Ureter (tissue), 1 donor: Measurements from ENCODE around the gene MLPH. TPM values are rescaled to one million over a fixed set of nuclear protein-coding genes. Genes with fewer than 3 reads are reported as not detected.
"Not testable (repeated sequence)": the region's sequence is repeated elsewhere in the genome, so short reads cannot be mapped to it uniquely, and the experiment has no call there.

Experiments
- DNase-seq: peaks from one replicate; pipeline ENCODE4 v3.0.0-alpha.2; 2020; ENCODE audit warnings: low spot score
- total RNA-seq: library from RNA; stranded (reverse); gene quantifications from one replicate; pipeline ENCODE4 v1.2.4, GENCODE V29; 2023
- donor health status: DM: yes; HTN: yes; CAD: no.

Gene MLPH
- total RNA-seq, 1 donor from 2014 or later = 236 TPM

DNA sequence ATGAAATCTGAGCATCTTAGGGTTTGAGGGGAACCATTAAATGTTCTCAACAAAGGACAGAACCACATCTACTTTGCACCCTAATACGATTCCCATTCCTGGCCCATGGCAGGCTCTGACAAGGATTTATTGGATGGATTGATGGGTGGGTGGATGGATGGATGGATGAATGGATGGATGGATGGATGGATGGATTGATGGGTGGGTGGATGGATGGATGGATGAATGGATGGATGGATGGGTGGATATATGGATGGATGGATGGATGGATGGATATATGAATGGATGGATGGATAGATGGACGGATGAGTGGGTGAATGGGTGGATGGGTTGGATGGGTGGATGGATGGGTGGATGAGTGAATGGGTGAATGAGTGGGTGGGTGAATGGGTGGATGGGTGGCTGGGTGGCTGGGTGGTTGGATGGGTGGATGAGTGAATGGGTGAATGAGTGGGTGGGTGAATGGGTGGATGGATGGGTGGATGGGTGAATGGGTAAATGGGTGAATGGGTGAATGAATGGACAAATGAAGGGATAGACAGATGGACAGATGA, 29.6 kb upstream of the MLPH start:
- no peak for DNase-seq

DNA sequence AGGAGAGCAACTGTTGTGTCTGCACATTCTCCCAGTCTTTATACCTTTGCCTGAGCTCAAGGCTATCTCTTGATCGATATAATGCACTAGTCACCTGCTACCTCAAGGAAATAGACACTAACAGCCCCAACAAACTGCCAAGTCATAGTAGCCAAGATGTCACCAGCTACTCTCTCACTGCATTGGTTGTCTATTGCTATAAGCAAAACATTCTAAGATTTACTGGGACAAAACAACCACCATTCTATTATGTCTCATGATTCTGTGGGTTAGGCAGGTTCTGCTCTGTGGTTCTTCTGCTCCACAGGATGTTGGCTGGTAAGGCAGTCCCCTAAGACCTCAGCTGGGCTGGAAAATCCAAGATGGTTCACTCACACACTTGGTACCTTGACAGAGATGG, 28.5 kb upstream of the MLPH start:
- DNase-seq = no peak

DNA sequence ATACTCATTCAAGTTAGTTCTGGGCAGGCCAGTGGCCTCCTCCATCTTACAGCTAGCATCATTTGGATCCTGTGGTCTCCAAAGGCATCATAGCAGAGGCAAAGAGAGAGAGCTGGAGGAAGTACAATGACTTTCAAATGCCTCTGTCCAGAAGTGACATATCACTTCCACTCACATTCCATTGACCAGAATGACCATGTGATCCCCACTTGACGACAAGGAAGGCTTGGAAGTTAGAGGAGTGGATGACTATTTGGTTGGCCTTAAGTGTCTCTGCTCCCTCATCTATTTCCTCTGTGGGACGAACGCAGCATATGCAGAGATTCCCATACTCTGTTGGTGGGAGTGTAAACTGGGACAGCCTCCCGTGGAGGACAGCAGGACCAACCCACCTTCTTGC, 27.8 kb upstream of the MLPH start:
- no peak for DNase-seq

DNA sequence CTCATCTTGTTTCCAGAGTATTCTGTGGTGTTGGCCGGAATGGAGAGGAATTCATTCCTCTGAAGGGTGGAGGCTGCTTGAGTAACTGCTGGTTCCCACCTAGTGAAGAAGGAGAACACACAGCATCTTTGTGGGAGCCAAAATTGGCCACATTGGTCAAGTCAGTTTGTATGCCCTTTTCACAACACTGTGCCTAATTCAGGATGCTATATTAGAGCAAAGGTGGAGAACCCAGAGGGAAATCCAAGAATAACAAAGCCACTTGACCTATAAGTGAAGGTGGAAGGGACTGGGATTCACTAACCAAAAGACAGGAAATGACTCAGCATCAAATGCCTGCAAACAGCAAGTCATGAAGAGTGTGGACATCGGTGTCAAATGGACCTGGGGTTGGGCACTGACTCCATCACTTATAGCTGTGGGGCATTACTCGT, 27.3 kb upstream of the MLPH start:
- DNase-seq = no peak

DNA sequence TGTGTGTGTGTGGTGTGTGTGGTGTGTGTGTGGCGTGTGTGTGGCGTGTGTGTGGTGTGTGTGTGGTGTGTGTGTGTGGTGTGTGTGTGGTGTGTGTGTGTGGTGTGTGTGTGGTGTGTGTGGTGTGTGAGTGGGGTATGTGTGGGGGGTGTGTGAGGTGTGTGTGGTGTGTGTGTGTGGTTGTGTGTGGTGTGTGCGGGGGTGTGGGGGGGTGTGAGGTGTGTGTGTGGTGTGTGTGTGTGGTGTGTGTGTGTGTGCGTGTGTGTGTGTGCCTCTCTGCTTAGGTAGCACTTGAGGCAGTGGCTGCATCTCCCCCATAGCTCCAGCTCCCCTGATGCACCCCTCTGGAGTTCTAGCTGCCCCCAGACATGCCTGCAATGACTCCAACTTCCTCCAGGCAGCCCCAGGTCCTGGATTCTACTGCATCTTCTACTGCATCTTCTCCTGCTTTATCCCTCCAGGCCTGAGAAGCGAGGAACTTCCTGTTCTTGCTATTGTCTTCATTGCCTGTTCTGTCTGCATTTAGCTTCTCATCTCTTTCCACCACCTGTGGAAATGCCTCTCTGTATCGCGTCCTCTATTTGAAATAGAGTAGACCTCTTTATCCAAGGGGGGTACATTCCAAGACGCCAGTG, 22.2 kb upstream of the MLPH start:
- no peak for DNase-seq

DNA sequence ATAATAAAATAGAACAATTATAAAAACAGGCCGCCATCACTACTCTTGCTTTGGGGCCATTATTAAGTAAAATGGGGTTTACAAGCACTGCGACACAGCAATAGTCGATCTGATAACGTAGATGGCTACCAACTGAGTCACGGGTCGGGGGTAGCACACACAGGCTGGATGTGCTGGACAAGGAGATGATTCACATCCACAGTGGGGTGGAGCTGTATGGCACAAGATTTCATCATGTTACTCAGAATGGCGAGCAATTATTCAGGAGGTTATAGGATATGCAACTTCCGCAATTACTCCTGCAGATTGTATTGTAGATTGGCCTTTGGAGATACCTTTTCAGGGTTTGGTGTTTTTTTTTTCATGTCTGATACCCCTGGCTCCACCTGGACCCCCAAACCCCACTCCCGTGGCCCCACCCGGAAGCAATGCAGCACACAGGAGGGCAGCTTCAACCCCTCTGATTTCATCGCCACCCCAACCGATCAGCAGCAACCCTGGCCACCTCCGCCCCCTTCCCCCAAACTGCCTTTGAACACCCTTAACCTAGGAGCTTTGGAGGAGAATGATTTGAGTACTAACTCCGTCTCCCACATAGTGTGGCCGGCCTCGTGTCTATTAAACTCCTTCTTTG, 21.4 kb upstream of the MLPH start:
- DNase-seq = no peak

DNA sequence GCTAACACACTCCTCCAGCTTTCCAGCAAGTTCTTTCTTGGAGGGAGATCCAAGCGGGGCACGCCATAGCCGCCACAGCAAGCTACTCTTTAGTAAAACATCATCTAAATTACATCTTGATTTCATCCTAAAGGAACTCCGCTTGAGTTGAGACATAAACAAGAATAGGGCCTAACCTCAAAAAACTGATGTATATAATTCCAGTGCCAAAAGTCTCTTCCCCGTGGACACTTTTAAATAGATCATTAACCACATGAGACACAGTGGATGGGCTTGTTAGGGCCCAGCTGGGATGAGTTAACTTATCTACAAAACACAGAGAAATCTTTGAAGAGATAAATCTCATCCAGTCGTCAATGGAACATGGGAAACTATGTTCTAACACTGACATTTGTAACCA, 20.8 kb upstream of the MLPH start:
- DNase-seq = no peak

DNA sequence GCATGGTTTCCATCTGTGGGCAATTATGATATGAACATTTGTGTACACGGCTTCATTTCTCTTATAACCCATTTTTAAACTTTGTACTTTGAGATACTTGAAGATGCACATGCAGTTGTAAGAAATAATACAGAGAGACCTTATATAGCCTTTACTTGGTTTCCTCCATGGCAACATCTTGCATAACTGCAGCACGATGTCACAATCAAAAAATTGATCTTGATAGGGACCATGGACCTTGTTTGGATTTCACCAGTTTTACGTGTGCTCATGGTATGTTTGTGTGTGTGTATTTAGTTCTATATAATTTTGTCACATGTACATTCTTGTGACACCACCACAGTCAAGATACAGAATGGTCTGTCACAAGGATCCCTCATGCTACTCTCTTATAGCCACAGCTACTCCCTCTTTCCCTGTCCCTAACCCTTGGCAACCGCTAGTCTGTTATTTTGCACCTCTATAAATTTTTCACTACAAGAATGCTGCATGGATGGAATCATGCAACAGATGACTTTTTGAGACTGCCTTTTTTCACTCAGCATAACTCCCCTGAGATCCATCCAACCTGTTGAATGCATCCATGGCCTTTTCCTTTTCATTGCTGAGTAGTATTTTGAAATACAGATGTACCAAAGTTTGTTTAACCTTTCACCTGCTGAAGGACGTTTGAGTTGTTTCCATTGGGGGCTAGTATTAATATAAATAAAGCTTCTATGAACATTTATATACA, 19.4 kb upstream of the MLPH start:
- DNase-seq = no peak

DNA sequence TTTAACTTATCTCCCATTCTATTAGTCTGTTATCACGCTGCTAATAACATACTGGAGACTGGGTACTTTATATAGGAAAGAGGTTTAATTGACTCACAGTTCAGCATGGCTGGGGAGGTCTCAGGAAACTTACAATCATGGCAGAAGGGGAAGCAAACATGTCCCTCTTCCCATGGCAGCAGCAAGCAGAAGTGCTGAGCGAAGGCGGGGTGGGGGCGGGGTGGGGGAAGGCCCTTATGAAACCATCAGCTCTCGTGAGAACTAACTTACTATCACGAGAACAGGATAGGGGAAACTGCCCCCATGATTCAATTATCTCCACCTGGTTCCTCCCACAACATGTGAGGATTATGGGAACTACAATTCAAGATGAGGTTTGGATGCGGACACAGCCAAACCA, 17.6 kb upstream of the MLPH start:
- not testable (repeated sequence) for DNase-seq

DNA sequence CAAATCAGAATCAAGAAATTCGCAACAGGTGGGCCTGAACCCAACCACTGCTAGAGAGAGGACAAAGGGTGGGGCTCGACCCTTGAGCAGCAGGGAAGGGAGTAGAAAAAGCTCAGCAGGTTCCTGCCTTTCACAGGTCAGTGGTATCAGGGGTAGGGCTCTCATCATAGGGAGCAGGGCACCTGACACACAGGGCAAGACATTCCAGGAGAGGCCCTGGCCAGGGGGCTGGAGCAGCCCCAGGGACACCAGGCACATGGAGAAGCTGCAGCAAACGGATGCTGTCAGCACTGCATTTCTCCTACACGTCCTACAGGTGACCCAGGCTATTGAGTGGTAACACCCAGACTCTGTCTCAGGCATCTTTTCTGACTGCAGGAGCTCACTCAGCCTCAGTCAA, 17.2 kb upstream of the MLPH start:
- no peak for DNase-seq

DNA sequence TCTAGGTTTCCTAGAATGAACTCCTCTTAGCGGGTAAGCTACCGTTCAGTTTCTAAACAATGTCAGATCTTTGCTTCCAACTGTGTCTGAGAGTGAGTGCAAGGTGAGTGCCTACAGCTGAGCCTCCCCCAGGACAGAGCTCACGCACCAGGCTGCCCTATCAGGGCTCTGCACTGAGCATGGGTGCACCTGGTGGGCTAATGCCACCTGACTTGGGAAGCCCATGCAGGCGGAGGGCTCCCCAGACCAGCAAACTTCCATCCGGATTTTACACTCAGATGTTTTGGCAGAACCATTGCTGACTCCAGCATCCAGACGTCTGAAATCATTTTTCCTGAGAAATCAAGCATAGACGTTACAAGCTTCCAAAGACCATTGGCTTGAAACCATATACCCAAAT, 16.1 kb upstream of the MLPH start:
- DNase-seq = no peak

DNA sequence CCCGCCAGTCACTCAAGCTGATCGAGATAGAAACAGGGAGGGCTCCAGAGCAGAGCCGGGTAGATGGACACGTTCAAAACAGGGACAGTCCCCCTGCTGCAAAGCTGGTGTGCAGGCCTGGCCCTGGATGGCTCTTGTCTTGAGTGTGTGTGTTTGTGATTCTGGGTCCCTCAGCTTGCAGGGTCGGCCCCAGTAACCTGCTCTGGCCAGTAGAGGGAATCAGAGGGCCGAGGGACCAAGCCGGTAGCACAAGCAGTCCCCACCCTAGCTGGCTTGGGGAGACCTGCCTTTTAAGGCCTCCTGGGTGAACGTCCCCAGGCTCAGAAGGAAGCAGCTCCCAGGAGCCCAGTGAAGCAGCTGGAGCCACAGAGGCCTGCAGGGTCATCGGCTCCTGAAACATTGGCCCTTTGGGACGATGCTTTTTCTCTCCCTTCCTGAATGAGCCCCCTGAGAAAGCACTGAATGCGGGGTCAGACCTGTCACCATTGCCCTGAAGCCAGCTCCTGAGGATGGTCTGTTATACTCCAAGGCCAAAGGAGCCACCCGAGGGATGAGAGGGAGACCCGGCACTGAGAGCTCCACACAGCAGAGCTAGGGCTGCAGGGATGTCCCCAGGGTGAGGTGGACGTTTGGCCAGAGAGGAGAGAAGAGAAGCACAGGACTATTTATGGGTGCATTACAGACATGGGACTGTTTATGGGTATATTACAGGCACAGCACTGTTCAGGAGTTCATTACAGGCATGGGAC, 15.4 kb upstream of the MLPH start:
- no peak for DNase-seq

DNA sequence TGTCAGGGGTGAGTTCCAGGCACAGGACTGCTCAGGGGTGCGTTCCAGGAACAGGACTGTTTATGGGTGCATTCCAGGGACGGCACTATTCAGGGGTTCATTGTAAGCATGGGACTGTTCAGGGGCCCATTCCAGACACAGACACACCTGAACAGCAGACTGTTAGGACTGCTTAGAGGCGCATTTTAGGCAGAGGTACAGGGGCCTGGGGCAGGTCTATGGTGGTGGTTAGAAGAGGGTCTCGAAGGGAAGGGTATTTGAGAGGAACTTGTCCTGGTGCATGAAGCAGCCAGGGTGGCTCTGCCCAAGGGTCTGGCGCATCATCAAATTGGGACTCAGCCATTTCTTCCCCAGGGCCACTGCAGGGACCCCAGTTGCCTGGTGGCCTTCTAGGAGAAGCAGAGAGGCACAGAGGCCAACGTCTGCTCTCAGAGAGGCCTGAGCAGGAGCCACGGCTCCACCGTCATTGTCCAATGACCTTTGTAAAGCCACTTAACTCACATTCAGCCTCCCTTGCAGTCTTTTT, 14.8 kb upstream of the MLPH start:
- no peak for DNase-seq

DNA sequence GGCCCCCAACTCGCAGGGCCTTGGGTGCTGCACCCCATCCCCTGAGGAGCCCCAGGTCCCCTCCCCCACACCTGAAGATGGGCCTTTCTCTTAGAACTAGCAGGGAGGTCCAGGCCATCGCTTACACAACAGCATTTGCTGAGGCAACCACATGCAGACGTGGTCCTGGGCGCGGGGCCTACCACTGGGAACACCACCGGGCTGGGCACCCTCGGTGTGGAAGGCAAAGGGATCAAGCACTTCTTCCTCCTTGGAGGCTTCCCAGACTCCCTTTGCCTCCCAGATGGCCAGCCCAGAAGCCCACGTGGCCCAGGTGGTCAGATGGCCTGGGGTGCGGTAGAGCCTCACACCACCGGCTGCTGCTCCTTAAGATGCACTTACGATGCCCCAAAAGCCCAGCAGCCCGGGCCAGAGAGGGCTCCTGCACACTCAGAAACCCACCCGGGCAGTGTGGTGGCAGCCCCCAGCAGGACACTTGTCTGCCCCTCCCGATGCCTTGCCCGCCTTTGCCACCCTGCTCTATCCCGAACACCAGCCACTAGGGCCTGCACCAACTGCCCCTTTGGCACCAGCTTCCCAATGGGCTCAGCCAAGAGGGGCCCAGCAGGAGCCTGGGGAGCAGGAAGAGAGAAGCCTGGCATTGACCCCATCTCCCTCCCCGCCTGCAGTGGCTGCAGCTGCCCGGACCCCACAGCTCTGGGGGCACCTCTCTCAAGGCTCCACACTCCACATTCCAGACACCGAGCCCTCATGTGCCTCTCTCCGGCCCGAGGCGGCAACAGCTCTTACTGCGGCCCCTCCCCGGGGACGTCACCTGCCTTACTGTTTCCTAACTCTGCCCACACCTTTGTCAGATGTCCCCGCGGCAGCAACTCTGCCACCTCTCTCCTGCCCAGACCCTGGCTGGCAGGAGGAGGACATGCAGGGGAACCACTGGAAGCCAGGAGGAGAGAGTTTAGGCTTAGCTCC, 13.9 kb upstream of the MLPH start:
- no peak for DNase-seq

DNA sequence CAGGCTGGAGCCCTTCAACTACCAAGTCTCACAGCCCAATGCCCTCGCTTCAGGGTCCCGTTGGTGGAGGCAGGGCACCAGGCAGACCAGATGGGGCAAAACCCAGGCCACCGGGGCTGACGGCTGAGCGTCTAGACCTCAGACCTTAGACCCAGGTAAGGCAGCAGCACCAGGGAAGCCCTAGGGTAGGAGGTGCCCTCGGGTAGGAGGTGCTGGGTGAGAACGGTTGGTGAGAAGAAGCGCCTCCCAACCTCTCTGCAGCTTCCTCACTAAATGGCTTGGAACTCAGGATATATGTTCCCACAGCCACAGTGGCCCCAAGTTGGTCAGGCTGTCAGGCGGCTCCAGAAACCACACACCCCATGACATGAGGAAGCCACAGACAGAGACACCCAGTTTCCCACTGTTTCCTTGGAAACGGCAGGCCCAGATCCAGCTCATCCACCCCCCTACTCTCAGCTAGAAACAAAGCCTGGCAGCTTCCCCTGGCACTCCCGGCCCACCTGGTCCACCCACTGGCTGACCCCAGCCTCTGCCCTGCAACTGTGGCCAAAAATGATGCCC, 13.1 kb upstream of the MLPH start:
- no peak for DNase-seq

DNA sequence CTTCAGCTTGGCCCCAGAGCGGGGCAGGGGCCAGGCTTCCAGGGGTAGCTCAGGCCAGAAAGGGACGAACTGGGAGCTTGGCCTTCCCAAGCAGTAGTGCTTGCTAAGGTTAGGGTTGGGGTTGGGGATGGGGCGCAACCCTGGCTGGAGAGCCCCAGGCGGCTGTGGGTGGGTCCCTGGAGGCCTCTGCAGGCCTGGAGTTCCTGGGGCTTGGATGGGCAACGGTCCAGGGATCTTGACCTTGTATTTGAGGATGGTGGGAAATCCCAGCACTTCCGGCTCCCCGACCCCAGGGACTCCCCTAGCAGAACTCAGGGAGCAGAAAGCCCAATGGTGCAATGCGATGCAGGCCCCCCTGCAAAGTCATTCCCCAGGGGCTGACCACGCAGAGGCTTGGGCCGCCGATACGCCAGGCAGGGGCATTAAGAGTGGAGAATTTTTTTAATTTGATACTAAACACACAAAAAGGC, 12.6 kb upstream of the MLPH start:
- DNase-seq = no peak

DNA sequence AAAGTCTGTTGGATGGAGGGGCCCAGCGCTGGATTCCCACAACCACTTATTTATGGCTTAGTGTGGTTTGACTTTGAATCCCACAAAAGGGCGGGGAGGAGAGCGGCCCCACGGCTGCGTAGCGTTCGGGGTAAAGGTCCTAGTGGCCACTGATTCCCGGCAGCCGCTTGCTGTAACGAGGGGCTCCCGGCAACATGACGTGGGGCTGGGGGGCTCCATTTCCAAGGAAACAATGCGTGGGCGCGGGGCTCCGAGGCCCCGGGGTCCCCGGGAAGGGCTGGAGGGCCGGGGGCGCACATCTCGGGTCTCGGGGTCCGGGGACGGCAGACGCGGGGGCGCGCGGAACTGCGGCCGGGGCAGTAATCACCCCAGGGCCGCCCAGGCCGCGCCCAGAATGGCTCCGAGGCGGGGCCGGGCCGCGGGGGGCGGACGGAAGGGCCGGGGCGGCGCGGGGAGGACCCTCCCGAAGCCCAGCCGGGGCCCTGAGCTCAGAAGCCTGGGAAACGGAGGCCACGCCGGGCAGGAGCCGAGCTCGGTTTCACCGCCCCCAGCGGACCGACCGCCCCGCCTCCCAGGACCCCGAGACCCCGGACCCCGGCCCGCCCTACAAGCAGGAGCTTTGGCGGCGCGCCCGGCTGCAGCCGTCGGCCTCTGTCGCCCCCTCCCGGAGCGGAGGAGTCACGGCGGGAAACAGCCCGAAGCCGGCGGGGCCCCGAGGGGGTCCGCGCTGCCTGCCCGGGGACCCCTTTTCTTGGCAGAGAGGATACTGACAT, 11.9 kb upstream of the MLPH start:
- DNase-seq = peak; percentile 87

DNA sequence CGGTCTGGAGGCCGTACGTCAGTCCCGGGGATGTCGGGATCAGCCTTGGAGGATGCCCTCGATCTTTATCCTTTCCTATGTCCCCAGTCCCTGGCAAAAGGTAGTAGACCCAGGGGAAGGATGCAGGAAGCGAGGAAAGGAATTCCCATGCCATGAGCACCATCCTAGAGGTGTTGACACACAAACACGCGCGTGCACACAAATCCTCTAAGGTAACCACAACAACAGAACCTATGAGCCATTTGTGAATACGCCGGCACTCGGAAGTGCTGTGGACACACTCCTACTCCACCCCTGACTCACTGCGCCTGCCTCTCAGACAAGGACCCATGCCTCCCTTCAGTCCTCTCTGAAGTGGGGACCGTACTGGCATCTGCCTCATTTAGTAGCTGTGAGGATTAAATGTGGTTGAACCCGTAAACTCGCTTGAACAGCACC, 11.3 kb upstream of the MLPH start:
- no peak for DNase-seq

DNA sequence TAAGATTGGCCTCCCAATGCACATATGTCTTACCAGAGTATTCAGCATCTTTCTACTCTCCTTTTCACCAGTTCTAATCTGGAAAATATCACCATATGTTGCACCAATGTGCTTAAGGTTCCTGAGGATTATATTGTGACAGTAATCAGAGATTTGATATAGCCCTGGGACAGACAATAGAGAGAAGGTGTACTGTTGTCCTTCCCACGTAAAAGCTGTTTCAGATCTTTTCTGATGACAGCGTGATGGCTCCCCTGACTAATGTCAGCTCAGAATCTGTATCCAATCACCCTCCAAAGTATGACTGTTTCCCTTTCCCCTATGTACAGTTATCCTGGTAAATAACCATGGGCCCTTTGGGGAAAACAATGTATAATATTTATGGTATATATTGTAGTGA, 9.0 kb upstream of the MLPH start:
- no peak for DNase-seq
